Stimulated activated CD4-positive, alpha-beta T cell treated with anti-CD3 and anti-CD28 coated beads, Interleukin-1b, Interleukin-23, amount 100 ng/mL, for 24 hours (primary cell): ENCODE measurements around the gene NXF1.
A peak's percentile ranks its signal among the peaks of the same experiment; 100 is the strongest.
"Not testable (repeated sequence)": the region's sequence is repeated elsewhere in the genome, so short reads cannot be mapped to it uniquely, and the experiment has no call there.

Experiments
- DNase-seq, 4 experiments: peaks; one replicate each; pipeline ENCODE4 v3.0.0-alpha.2; 2020; ENCODE audit warnings: low read depth in 4 of 4, low spot score in 1 of 4

The NXF1 gene

DNA sequence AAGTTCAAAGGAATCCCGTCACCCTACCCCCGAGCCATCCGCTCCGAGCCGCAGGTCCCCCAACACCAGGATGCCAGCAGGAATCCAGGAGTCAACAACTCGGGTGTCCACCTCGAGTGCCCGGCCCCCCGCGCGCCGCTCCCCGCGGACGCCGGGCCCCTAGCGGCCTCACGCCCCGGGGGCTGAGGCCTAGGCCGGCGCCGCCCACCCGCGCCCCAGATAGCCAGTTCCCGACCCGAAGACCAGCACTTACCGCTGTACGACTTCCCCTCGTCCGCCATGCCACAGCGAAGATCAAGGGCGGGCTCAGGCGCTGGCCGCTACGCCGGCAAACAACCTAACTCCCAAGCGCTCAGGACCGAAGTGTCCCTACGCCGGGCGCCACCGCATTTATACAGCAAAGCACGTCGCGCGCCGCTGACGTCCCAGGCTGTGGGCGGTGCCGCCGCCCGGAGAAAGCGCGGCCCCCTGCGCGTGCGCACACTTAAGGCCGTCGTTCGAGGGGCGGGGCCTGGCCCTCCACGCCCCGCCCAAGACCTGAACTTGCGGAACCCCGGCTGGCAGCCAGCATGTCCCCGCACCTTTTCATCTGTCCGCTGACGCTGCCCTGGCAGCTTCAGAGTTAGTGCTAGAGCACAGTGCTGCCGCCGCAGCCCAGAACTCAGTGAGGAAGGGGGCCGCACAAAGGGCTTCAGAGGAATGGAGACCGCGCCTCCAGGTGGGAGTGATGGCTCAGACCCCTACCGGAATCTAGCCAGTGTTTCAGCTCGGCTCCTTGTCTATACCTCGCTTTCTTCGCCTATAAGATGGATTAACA lies at the start of gene NXF1:
TSS of gene NXF1 (minus strand) at position 365 of the 817 bp plus-strand sequence. CDS start at position 281, 84 bp downstream.
- peak; percentile 91 to 97 (median 92) for DNase-seq

DNA sequence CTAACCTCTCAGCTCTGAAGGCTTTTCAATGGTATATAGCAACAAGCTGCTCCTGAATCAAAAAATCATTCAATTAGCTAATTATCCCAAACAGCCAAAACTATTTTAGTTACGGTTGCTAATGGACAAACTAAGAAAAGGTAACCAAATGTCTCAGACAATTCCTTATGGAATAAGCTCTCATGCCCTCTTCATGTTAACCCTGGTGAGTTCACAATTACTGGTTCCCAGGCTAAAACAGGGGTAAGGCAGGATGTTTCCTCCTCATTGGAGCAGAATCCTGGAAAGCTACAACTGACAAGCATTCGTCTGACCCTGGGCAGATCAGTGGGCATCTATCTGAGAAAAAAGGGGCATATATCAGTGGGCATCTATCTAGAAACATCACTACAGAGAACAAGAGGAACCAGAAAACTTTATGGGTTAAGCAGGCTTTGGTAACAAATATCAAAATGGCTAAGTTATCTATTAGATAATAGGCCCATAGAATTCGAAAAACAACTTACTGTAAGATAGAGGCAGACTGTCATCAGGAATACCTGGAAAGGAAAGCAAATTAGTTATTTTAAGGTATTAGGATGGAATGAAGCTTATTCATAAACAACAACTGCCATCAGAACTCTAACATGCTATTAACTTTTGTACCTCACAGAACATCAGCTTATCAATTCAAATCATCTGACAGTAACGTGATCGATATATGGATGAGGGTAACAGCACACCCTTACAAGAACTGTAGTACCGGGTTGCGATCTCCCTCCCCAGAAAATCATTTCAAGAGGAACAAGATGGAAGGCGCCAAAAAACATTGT lies 49.0 kb upstream of the NXF1 start:
- DNase-seq, result no peak

DNA sequence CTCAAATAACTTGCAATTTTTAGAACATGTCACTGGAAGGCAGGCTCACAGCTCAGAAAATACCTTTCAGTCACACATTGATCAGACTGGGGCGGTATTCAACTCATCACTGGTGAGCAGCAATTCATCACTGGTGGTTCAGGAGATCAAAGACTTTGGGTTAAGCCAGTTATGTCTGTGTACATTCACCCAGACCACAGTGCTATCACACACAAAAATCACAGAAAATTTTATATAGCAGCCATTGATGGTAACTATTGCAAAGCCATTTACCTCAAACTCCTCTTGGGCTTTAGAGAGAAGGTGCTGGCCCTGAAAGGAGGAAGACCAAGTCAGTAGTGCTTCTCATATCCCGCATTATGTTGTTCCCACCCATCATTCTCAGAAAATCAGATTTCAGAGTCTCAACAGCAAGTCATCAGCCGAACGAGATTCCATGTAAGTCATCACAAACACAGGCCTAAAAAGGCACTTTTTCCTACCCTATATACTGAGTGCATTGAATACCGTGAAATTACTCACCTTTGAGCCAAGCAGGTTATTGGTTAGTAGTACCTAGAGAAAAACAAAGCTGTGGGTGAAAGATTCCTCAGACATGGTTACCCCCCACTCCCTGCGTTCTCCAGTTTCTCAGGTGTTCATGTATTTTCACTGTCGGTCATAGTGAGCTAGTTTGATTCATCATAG lies 48.2 kb upstream of the NXF1 start:
- no peak for DNase-seq

DNA sequence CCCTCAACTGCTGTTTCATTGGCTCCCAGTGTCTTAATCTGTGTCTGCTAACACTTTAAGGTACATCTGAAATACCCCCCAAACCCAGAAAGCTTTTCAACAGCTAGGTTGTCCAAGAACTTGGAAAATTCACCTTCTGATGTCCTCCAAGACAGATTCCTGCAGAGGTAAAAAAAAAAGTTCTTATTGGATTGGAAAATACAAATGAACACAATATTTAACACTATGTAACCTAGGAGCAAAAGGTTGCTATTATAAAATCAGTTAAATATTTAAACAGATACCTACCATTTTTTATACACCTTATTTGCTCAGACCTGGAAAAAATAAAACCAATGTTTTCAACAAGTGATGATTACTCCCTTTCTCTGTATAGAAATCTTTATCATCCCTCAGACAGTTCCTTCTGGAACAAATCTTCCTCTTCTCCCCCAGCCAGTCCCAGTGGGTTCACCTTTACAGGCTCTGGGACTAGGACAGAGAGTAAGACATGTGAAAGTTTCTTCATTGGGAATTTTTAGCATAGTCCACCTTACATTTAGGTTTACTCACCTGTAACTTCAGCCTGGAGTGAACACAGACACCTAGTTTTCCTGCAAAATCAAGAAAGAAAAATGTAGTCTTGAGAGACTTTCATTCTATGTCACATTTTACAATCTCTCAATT lies 47.4 kb upstream of the NXF1 start:
- DNase-seq, result no peak

DNA sequence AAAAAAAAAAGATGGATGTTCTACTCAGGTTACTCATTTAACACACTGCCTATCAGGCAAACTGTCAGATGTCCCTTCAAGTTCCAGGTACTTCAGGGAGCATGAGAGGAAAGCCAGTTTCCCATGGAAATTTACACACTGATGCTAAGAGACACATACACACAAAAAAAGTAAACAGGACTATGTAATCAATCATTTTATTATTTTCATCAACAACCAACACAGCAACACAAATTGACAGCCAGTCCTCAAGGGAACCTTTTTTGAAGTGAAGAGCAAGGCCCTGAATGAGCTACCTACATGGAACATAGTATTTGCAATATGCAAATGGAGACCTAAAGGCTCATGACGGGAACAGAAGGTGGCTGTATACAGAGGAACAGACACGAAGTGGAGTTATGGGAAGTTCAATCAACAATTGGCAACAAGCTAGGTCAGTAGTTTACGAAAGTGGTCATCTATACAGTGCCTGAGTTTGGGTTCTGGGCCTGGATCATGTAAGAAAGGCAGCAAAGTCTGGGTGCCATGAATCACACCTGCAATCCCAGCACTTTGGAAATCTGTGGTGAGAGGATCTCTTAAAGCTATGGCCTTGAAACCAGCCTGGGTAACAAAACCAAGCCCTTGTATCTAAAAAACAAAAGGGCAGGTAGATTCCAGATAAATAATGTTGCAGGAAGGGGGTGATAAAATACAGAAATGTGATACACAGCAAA lies 46.7 kb upstream of the NXF1 start:
- no peak for DNase-seq

DNA sequence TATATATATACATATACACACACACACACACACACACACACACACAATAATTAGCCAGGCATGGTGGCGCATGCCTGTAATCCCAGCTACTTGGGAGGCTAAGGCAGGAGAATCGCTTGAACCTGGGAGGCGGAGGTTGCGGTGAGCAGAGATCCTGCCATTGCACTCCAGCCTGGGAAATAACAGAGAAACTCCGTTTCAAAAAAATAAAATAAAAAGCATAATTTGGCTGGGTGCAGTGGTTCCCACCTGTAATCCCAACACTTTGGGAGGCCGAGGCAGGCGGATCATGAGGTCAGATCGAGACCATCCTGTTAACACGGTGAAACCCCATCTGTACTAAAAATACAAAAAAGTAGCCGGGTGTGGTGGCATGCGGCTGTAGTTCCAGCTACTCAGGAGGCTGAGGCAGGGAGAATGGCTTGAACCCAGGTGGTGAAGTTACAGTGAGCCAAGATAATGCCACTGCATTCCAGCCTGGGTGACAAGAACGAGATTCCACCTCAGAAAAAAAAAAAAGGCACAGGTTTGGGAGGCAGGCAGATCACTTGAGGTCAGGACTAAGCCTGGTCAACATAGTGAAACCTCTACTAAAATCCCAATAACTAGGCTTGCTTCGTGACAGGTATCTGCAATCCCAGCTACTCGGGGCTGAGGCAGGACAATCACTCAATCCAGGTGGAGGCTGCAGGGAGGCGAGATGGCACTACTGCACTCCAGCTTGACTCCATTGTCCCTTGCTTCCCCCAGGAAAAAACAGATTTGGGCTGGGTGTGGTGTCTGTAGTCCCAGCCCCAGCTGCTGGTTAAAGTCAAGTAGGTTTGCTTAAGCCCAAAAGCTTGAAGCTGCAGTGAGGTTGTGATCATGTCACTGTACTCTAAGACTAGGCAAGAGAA lies 45.9 kb upstream of the NXF1 start:
- no peak for DNase-seq

DNA sequence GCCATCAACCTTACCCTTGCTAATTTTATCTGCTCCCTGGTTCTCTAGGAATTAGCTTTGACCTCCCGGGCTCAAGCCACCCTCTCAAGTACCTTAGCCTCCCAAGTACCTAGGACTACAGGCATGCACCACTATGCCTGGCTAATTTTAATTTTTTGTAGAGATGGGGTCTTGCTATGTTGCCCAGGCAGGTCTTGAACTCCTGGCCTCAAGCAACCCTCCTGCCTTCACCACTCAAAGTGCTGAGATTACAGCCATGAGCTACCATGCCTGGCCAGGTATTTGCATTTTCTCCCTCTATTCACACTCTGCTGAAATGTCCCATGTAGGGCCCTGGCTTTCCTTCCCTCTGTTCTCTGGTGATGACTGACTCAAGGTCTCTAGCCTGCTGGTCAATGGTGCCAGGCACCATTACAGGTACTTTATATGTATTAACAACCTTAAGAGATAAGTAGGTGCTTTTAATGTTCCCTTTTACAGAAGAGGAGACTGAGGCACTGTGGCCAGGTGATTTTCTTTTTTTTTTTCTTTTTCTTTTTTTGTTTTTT lies 42.6 kb upstream of the NXF1 start:
- DNase-seq, result no peak

DNA sequence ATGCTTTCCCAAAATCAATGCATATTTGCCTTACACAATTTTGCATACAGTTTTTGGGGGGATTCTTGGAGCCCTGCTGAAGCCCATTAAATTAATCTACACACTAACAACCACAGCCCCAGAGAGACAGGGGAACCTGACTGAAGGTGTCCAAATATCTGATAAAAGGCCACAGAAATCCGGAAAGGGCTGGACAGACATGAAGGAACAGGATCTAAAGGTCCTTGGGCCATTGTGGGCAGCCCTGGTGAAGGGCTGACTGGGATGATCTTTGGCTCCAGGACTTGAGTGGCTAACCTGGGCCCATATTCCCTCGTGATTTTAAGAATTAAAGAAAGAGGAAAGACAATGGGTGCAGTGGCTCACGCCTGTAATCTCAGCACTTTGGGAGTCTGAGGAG lies 40.9 kb upstream of the NXF1 start:
- no peak for DNase-seq

DNA sequence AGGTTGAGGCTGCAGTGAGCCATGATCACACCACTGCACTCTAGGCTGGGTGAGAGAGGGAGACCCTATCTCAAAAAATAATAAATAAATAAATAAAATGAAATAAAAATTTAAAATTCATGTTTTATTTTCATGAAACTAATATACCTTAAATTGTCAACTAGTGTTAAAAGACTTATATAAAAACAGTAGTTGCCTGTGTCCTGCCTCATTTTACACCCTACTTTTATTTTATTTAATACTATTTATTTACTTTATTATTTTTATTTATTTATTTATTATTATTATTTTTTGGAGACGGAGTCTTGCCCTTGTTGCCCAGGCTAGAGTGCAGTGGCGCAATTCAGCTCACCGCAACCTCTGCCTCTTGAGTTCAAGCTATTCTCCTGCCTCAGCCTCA lies 38.9 kb upstream of the NXF1 start:
- no peak for DNase-seq

DNA sequence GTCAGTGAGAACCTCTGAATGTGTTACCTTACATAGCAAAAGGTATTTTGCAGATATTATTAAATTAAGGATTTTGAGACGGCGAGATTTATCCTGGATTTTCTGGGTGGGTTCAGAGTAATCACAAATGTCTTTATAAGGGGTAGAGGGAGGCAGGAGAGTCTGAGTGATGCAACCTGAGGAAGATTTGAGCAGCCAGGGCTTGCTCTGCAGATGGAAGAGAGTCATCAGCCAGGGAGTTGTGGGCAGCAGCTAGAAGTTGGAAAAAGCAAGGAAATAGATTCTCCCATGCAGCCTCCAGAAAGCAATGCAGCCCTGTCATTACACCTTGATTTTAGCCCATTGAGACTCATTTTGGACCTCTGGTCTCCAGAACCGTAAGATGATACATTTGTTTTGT lies 38.2 kb upstream of the NXF1 start:
- no peak for DNase-seq

DNA sequence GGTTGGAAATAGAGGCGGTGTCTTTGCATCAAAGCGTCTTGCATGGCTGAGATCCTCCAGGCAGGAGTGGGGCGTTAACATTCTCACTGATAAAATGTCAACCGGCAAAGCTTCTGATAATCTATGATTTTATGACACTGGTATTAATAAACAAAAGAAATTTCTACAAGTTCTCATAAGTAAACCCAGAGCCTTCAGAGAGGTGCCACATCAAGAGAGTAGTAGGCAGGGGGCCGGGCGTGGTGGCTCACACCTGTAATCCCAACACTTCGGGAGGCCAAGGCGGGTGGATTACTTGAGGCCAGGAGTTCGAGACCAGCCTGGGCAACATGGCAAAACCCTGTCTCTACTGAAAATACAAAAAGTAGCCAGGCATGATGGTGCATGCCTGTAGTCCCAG lies 37.7 kb upstream of the NXF1 start:
- DNase-seq, result not testable (repeated sequence)

DNA sequence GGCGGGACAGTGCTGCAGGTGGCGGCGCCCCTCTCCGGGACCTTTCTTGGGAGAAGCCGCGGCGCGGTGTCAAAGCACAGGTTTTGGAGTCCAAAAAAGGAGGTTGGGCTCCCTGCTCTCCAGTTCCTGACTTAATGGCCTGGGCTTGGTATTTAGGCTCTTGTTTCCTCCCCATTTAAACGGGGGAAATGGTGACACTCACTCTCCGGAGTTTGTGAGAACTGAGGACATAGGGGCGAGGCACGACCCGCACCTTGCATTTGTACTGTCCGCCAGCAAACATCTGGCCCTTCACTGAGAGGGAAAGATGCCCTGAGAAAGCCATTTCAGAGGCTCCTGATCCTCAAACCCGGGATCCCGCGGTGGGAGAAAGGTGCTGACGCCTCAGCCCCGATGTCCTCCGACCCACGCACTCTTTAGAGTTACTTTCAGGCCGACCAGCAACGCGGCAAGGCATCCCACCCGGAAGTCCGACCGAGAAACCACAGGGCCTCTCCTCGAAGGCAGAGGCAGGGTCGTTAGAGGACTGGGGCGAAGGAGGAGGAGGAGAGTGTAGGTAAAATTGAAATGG lies 37.0 kb upstream of the NXF1 start:
- DNase-seq, result no peak

DNA sequence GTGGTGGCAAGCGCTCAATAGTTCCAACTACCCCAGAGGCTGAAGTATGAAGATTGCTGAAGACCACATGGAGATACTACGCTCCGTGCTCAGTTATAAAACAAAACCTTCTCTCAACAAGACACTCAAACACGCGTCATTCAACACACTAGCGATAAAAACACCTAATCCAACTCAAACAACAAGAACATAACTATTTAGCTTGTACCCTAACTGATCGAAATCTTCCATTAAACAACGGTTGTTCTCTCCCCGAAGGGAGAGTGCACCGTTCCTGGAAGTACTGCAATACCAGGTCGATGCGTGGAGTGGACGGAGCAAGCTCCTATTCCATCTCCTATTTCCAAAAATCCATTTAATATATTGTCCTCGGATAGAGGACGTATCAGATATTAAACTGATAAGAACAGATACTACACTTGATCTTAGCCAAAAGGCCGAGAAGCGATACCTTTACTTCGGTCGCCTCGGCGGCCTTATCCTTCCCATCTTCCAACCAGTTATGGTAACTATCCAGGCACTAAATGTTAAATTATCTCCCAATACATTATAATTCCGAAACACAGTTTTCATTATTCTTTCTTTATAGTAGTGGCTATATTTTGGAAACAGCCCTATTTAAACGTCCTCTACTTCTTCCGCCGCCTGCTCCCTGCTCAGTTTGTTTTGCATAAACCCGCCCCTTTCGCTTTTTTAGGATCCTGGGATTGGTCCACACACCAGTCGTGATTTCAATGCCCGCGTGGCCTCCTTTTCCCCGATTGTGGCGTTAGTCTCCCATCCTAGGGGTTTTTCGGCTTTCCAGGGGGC lies 36.3 kb upstream of the NXF1 start:
- peak in 3 of 4 experiments; percentile 64 to 76 (median 71) for DNase-seq

DNA sequence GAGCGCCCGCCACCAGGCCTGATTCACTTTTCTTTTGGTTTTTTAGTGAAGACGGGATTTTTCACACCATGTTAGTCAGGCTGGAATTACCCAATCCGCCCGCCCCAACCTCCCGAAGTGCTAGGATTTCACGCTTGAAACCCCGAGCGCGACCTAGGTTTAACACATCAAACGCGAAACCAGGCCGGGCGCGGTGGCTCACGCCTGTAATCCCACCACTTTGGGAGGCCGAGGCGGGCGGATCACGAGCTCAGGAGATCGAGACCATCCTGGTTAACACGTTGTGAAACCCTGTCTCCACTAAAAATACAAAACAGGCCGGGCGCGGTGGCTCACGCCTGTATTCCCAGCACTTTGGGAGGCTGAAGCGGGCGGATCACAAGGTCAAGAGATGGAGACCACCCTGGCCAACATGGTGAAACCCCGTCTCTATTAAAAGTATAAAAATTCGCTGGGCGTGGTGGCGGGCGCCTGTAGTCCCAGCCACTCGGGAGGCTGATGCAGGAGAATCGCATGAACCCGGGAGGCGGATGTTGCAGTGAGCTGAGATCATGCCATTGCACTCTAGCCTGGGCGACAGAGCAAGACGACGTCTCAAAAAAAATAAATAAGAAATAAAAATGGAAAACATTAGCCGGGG lies 35.6 kb upstream of the NXF1 start:
- DNase-seq, result peak in 3 of 4 experiments; percentile 69 to 79 (median 77)

DNA sequence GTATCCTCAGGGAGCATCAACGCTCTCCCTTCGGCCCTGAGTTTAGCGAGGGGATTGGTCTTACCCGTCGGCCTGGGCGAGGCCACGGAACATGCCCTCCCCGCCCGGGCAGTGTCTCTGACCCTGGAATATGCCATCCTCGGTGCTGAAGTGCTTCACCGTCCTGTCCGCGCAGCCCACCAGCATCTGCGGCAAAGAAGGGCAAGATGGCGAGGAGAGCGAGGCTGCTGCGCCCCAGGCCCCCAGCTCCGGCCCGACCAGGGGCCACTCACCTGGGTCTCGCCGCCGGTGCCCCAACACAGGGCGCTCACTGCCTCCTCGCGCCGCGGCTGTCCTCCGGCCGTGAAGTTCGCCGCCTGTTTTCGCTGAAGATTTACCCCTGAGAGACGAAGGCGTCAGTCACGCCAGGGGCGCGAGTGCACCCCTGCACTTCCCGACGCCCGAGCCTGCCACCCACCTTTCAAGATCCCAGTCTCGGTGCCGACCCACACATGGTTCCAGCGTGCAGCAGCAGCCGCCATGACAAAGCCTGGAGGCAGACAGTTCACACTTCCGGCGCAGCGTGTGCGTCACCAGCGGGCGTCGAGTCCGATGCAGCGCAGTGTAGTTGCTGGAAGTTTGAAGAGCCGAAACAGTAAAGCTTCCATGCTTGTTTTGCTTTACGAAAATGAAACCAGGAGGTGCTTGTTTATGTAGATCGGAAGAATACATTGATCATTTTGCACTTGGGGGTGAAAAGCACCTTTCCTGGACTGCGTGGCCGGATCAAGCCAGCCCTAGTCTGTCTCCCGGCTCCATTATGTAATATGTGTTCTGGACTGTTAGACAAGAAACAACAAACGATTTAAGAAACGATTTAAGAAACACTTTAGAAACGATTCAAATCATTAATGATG lies 34.1 kb upstream of the NXF1 start, which contains the start of gene WDR74:
TSS of gene WDR74 (minus strand) at position 541 of the 896 bp plus-strand sequence. CDS start at position 521, 20 bp downstream.
- peak in 3 of 4 experiments; percentile 75 to 85 (median 81) for DNase-seq

DNA sequence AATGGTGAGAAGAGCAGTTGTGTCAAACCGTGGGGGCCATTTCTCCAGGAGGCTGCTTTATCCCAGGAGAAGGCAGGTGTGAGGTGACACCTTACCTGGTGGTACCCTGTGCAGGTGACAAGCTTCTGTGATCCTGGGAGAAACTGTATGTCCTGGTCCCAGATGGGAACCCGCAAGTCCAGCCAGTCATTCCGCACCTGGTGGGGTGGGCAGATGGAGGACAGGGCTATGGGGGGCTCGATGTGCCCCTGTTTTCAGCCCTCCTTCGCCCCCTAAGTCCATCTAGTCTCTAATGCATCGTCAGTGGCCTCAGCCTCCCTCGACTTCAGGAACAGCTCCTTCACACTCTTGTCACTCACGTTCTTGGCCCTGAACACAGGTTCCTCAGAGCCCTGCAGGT lies 30.1 kb upstream of the NXF1 start:
- no peak for DNase-seq
